Esophagus muscularis mucosa (tissue), 3 donors: ENCODE data around the gene THADA.

Experiments used
- EP300 ChIP-seq: sonication (generic); formaldehyde crosslinking; IDR thresholded peaks from one replicate; pipeline ENCODE4 v1.6.1; 2017; ENCODE audit warnings: antibody characterized with exemption
- TF ChIP-seq, protein P1 (sequence below), 3 experiments: fragments of 200-600 bp in 2 of 3; fragments of 450-650 bp in 1 of 3; sonication (generic) in 2 of 3; IDR thresholded peaks; one replicate each; pipeline ENCODE4 v1.5.1; 2017 to 2019; ENCODE audit warnings: antibody characterized with exemption in 3 of 3, mild to moderate bottlenecking in 2 of 3, moderate library complexity in 1 of 3

DNA sequence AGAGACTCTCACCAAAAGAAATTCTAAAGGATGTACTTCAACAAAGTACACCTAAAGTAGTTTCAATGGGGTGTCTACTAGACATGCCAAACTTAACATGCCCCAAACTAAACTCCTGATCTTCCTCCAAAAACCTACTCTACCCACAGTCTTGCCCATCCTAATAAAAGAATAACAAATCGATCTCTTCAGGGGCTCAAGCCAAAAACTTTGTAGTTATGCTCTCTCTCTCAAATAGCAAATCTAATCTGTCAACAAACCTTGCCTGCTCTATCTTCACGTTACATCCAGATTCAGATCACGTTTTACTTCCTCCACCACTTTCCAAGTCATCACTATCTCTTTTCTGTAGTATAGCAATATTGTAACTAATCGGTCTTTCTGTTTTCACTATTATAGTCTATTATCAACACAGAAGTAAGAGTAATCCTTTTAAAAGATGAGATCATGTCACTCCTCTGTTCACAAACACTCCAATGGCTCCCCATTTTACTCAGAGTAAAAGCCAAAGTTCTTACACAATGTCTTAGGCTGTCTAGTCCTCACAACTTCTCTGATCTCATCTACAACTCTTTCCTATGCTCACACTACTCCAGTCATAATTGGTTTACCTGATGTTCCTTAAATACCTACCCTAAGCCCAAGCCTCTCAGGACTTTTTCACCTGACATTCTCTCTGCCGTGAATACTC is 79.9 kb downstream of the THADA start:
- TF ChIP-seq, protein P1, sequence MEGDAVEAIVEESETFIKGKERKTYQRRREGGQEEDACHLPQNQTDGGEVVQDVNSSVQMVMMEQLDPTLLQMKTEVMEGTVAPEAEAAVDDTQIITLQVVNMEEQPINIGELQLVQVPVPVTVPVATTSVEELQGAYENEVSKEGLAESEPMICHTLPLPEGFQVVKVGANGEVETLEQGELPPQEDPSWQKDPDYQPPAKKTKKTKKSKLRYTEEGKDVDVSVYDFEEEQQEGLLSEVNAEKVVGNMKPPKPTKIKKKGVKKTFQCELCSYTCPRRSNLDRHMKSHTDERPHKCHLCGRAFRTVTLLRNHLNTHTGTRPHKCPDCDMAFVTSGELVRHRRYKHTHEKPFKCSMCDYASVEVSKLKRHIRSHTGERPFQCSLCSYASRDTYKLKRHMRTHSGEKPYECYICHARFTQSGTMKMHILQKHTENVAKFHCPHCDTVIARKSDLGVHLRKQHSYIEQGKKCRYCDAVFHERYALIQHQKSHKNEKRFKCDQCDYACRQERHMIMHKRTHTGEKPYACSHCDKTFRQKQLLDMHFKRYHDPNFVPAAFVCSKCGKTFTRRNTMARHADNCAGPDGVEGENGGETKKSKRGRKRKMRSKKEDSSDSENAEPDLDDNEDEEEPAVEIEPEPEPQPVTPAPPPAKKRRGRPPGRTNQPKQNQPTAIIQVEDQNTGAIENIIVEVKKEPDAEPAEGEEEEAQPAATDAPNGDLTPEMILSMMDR (IDR thresholded peaks at IDR 0.05): no peak
- no peak for TF ChIP-seq EP300
